Endothelial cell of umbilical vein (primary cell): ENCODE data around the gene CYBRD1.

Source experiments
- FOS ChIP-seq: IDR thresholded peaks from 2 replicates; pipeline ENCODE4 v1.6.1; 2011; ENCODE audit warnings: mild to moderate bottlenecking, low read length, moderate library complexity, borderline replicate concordance; ENCODE audit not compliant: insufficient read depth
- POLR2A ChIP-seq: IDR thresholded peaks from 2 replicates; pipeline ENCODE4 v1.6.1; 2012; ENCODE audit warnings: low read depth, mild to moderate bottlenecking, control low read depth, low read length
- POLR2AphosphoS5 ChIP-seq: IDR thresholded peaks from 2 replicates; pipeline ENCODE4 v1.6.1; 2012; ENCODE audit warnings: low read depth, mild to moderate bottlenecking, control low read depth, low read length, moderate library complexity; ENCODE audit not compliant: insufficient read depth

DNA sequence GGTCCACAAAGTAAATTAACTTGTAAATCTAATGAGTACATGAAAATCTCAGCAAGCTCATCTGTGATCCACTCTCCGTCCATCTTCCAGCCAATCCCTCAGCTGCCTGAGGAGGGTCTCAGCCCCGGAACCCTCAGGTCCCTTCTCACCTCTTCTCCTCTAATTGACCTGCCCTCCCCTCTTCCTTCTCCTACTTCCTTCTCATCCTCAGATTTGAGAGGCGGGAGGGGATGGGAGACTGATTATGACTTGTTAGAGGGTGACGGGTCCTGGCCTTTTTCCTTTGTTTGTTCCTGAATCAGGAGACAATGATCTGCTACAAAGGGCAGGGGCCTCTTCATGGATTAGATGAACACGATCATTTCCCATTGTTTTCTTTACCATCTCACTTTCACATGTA lies 80.1 kb downstream of the CYBRD1 start:
- no peak for TF ChIP-seq FOS
- no peak for TF ChIP-seq POLR2A
- TF ChIP-seq POLR2AphosphoS5: no peak
